Psoas muscle (tissue), 8 donors: Measurements from ENCODE around the gene BCL2L11. TPM values are rescaled to one million over a fixed set of nuclear protein-coding genes. Genes with fewer than 3 reads are reported as not detected.

ENCODE experiments used
- ATAC-seq, 4 donors: fragments of 200-7000 bp; cut with Tn5 transposase; one replicate each; pipeline ENCODE4 v1.9.1; 2020; ENCODE audit warnings: moderate library complexity in 3 of 4, mild to moderate bottlenecking in 2 of 4
- DNase-seq, 2 donors: peaks; one replicate each; pipeline ENCODE4 v3.0.0-alpha.2; 2020
- H3K27ac ChIP-seq: fragments of 200-600 bp; one replicate; pipeline ENCODE4 v1.8.0; 2022
- H3K27me3 ChIP-seq, 3 donors: fragments of 200-600 bp in 1 of 3; one replicate each; pipeline versions ENCODE4 v1.6.1 to v1.8.0; 2013 to 2022; ENCODE audit warnings: low read length in 2 of 3, mild to moderate bottlenecking in 2 of 3, moderate library complexity in 1 of 3; ENCODE audit not compliant: insufficient read depth in 3 of 3
- H3K36me3 ChIP-seq, 2 donors: fragments of 200-600 bp in 1 of 2; one replicate each; pipeline versions ENCODE4 v1.6.1 to v1.8.0; 2013 to 2022; ENCODE audit warnings: low read depth in 1 of 2, mild to moderate bottlenecking in 1 of 2, moderate library complexity in 1 of 2; ENCODE audit not compliant: insufficient read depth in 1 of 2
- H3K4me1 ChIP-seq: fragments of 200-600 bp; one replicate; pipeline ENCODE4 v1.8.0; 2022
- H3K4me3 ChIP-seq: fragments of 200-600 bp; one replicate; pipeline ENCODE4 v1.8.0; 2022; ENCODE audit warnings: mild to moderate bottlenecking
- H3K9me3 ChIP-seq: fragments of 200-600 bp; one replicate; pipeline ENCODE4 v1.8.0; 2022
- CTCF ChIP-seq: fragments of 200-600 bp; IDR thresholded peaks from one replicate; pipeline ENCODE4 v1.8.0; 2022; ENCODE audit warnings: antibody characterized with exemption
- WGBS, 3 donors: extraction: QIAGEN DNeasy Blood & Tissue Kit; methylation state at CpG; one replicate each; pipeline versions ENCODE4 v1.1.6 to v1.1.7; 2013; 5-methylcytosine and 5-hydroxymethylcytosine counted together
- intact Hi-C, 2 donors: fragments of 100-400 bp; cut with DNase I; formaldehyde crosslinking; loops; one replicate each; pipeline versions ENCODE4 v1.11.0 to v1.14.2; 2022
- polyA plus RNA-seq, 3 donors: library from polyadenylated mRNA; stranded (reverse); fragments of 200-250 nt; gene quantifications; one replicate each; pipeline ENCODE4 v1.2.3, GENCODE V29; 2013
- total RNA-seq, 4 donors: library from RNA; stranded (reverse); fragmentation: NEBNext Ultra II Directional in 2 of 4; extraction: Animal tissue kit (Norgen Biotek cat#: 25700) in 2 of 4; gene quantifications; one replicate each; pipeline versions ENCODE4 v1.2.1 to v1.2.4, GENCODE V29; 2021 to 2023
- donor health status: healthy with polysubstance abuse.
- donor health status: DM: no; HTN: no; CAD: no; lungs with moderate emphysema.
- donor health status: Bipolar disorder and iron deficiency.
- donor health status: healthy.
- donor health status: DM: yes; HTN: yes; CAD: no.
- donor health status: DM: no; HTN: no; CAD: no.
- donor health status: DM: no; HTN: no; CAD: no.
- donor health status: DM: yes; HTN: yes; CAD: no.

The BCL2L11 gene
- total and polyA plus RNA-seq, 7 donors = 2.5 to 25.4 (median 8.2) TPM

GRCh38 chr2:111123751-111124150, 3.0 kb downstream of the BCL2L11 start:
- Histone ChIP-seq H3K4me3 (peak overlapping the region; percentile 84), H3K27me3 (no peaks in the 10 kb centered on the region)
- ATAC-seq = no peak

GRCh38 chr2:111126581-111126980, 5.9 kb downstream of the BCL2L11 start:
- no peak for ATAC-seq
- peaks cover 7% of the 10 kb centered on the region for H3K4me1 ChIP-seq
- TF ChIP-seq CTCF = no peak
- intact Hi-C loops = loop anchor here in 1 of 2 donors (10.0 kb wide), 1 partner anchor 312 kb away; no protein-coding TSS in a partner anchor
- DNase-seq = no peak
- no peak overlapping the region for H3K27ac ChIP-seq
- no peaks in the 10 kb centered on the region for H3K9me3 ChIP-seq
- peaks cover 0 to 48% of the 10 kb centered on the region in 2 donors for H3K36me3 ChIP-seq
- 86 to 97% (median 89%) methylated on average over 1 of the region's 1 CpG for WGBS, 3 donors
- no peak overlapping the region for H3K4me3 ChIP-seq
- no peaks in the 10 kb centered on the region for H3K27me3 ChIP-seq

More at GRCh38 chr2:111123751-111124150, 3.0 kb downstream of the BCL2L11 start:
- no peaks in the 10 kb centered on the region for H3K9me3 ChIP-seq
- DNase-seq = no peak
- WGBS, 3 donors = 87 to 88% (median 87%) methylated on average over 7 of the region's 7 CpGs
- H3K36me3 ChIP-seq = peaks cover 0 to 40% of the 10 kb centered on the region in 2 donors
- peak overlapping the region; percentile 93 for H3K27ac ChIP-seq
- intact Hi-C loops = loop anchor here in 1 of 2 donors (10.0 kb wide), 1 partner anchor 309 kb away; no protein-coding TSS in a partner anchor
- H3K4me1 ChIP-seq = peaks cover 12% of the 10 kb centered on the region
- TF ChIP-seq CTCF = no peak

GRCh38 chr2:111127351-111127750, 6.6 kb downstream of the BCL2L11 start:
- peaks cover 0 to 48% of the 10 kb centered on the region in 2 donors for H3K36me3 ChIP-seq
- no peaks in the 10 kb centered on the region for H3K27me3 ChIP-seq
- H3K9me3 ChIP-seq = no peaks in the 10 kb centered on the region
- DNase-seq (no peak), ATAC-seq (no peak)
- H3K4me1 ChIP-seq = peaks cover 7% of the 10 kb centered on the region
- no peak overlapping the region for H3K4me3 ChIP-seq
- intact Hi-C loops = loop anchor here in 1 of 2 donors (10.0 kb wide), 1 partner anchor 313 kb away; no protein-coding TSS in a partner anchor
- WGBS, 3 donors = 54 to 67% (median 57%) methylated on average over 4 of the region's 4 CpGs
- TF ChIP-seq CTCF = no peak
- H3K27ac ChIP-seq = no peak overlapping the region

GRCh38 chr2:111128096-111128495, 7.4 kb downstream of the BCL2L11 start:
- Histone ChIP-seq H3K9me3 (no peaks in the 10 kb centered on the region), H3K27ac (no peak overlapping the region), H3K4me3 (no peak overlapping the region), H3K27me3 (no peaks in the 10 kb centered on the region), H3K4me1 (peaks cover 7% of the 10 kb centered on the region), H3K36me3 (peaks cover 0 to 48% of the 10 kb centered on the region in 2 donors)
- intact Hi-C loops = loop anchor here in 1 of 2 donors (10.0 kb wide), 1 partner anchor 313 kb away; no protein-coding TSS in a partner anchor
- no peak for ATAC-seq
- 89 to 100% (median 91%) methylated on average over 2 of the region's 2 CpGs for WGBS, 3 donors
- no peak for DNase-seq
- TF ChIP-seq CTCF = no peak

- no peak for ATAC-seq
These were observed 12.9 kb downstream of the BCL2L11 start for GRCh38 chr2:111133603-111134002.

More at GRCh38 chr2:111133603-111134002, 12.9 kb downstream of the BCL2L11 start:
- 77 to 84% (median 81%) methylated on average over 2 of the region's 2 CpGs for WGBS, 3 donors
- Histone ChIP-seq H3K36me3 (peaks cover 0 to 9% of the 10 kb centered on the region in 2 donors), H3K9me3 (no peaks in the 10 kb centered on the region), H3K4me3 (no peak overlapping the region), H3K4me1 (peaks cover 17% of the 10 kb centered on the region), H3K27me3 (no peaks in the 10 kb centered on the region), H3K27ac (no peak overlapping the region)
- DNase-seq = no peak
- intact Hi-C loops = no loop called here
- no peak for TF ChIP-seq CTCF
